Measurements from ENCODE around the gene C1orf216. TPM values are rescaled to one million over a fixed set of nuclear protein-coding genes. Genes with fewer than 3 reads are reported as not detected.
"Not testable (repeated sequence)": the region's sequence is repeated elsewhere in the genome, so short reads cannot be mapped to it uniquely, and the experiment has no call there.

The C1orf216 gene
- total RNA-seq, 4 donors from 2014 or later: 9.1 to 21.8 (median 18.4) TPM

- H3K4me1 ChIP-seq: peaks cover 0 to 6% of the 10 kb centered on the region in 2 donors
- intact Hi-C loops (cut with DNase I; ENCODE audit: low total_unique reads): no loop called here
- H3K27ac ChIP-seq: no peak overlapping the region
- H3K9me3 ChIP-seq: no peaks in the 10 kb centered on the region
- no peak overlapping the region for H3K4me3 ChIP-seq
- TF ChIP-seq CTCF (IDR thresholded peaks at IDR 0.05): no peak
- no peak for TF ChIP-seq POLR2A (IDR thresholded peaks at IDR 0.05)
- DNase-seq: no peak
- H3K36me3 ChIP-seq: no peaks in the 10 kb centered on the region
- no peaks in the 10 kb centered on the region for H3K27me3 ChIP-seq
Observed at GRCh38 chr1:35708952-35709351, 9.7 kb downstream of the C1orf216 start.

- no peak overlapping the region for H3K27ac ChIP-seq
- intact Hi-C loops (cut with DNase I; ENCODE audit: low total_unique reads): no loop called here
- H3K4me1 ChIP-seq: peaks cover 0 to 6% of the 10 kb centered on the region in 2 donors
- no peak for DNase-seq
- TF ChIP-seq CTCF (IDR thresholded peaks at IDR 0.05) (no peak), POLR2A (IDR thresholded peaks at IDR 0.05) (no peak)
- peak overlapping the region; percentile 5 to 29 for H3K4me3 ChIP-seq
- H3K9me3 ChIP-seq: no peaks in the 10 kb centered on the region
- H3K36me3 ChIP-seq: no peaks in the 10 kb centered on the region
- no peaks in the 10 kb centered on the region for H3K27me3 ChIP-seq
Observed at GRCh38 chr1:35708441-35708921, 10.2 kb downstream of the C1orf216 start.

GRCh38 chr1:35707601-35708440, 10.9 kb downstream of the C1orf216 start:
- peak overlapping the region; percentile 5 to 29 for H3K4me3 ChIP-seq
- H3K9me3 ChIP-seq: no peaks in the 10 kb centered on the region
- TF ChIP-seq CTCF (IDR thresholded peaks at IDR 0.05) (no peak), POLR2A (IDR thresholded peaks at IDR 0.05) (no peak)
- H3K27ac ChIP-seq: no peak overlapping the region
- H3K27me3 ChIP-seq: no peaks in the 10 kb centered on the region
- no peaks in the 10 kb centered on the region for H3K36me3 ChIP-seq
- intact Hi-C loops (cut with DNase I; ENCODE audit: low total_unique reads): no loop called here
- H3K4me1 ChIP-seq: peaks cover 0 to 6% of the 10 kb centered on the region in 2 donors
- peak in 1 of 2 donors; percentile 17 for DNase-seq

- no peak for TF ChIP-seq CTCF (IDR thresholded peaks at IDR 0.05)
- TF ChIP-seq POLR2A (IDR thresholded peaks at IDR 0.05): no peak
- no peak for DNase-seq
- H3K27me3 ChIP-seq: no peaks in the 10 kb centered on the region
- H3K36me3 ChIP-seq: no peaks in the 10 kb centered on the region
- peak overlapping the region in 1 of 2 donors; percentile 5 for H3K4me3 ChIP-seq
- H3K4me1 ChIP-seq: peaks cover 0 to 6% of the 10 kb centered on the region in 2 donors
- intact Hi-C loops (cut with DNase I; ENCODE audit: low total_unique reads): no loop called here
- no peak overlapping the region for H3K27ac ChIP-seq
- H3K9me3 ChIP-seq: no peaks in the 10 kb centered on the region
Observed at GRCh38 chr1:35706846-35707600, 11.7 kb downstream of the C1orf216 start.

GRCh38 chr1:35702508-35702907, 16.2 kb downstream of the C1orf216 start:
- H3K27ac ChIP-seq: no peak overlapping the region
- no peak for TF ChIP-seq POLR2A (IDR thresholded peaks at IDR 0.05)
- TF ChIP-seq CTCF (IDR thresholded peaks at IDR 0.05): no peak
- H3K4me3 ChIP-seq: no peak overlapping the region
- no peak for DNase-seq
- intact Hi-C loops (cut with DNase I; ENCODE audit: low total_unique reads): no loop called here
- peaks cover 0 to 13% of the 10 kb centered on the region in 2 donors for H3K27me3 ChIP-seq
- no peaks in the 10 kb centered on the region for H3K9me3 ChIP-seq
- H3K4me1 ChIP-seq: peaks cover 0 to 3% of the 10 kb centered on the region in 2 donors
- no peaks in the 10 kb centered on the region for H3K36me3 ChIP-seq

GRCh38 chr1:35699152-35699551, 19.5 kb downstream of the C1orf216 start:
- peaks cover 0 to 19% of the 10 kb centered on the region in 2 donors for H3K27me3 ChIP-seq
- H3K9me3 ChIP-seq; H3K4me1 ChIP-seq; DNase-seq; intact Hi-C loops (cut with DNase I; ENCODE audit: low total_unique reads); H3K4me3 ChIP-seq; H3K27ac ChIP-seq; H3K36me3 ChIP-seq: not testable (repeated sequence)
